Ovary (tissue), 9 donors: ENCODE data around the gene LRRC3. TPM values are rescaled to one million over a fixed set of nuclear protein-coding genes. Genes with fewer than 3 reads are reported as not detected.

Source experiments
- DNase-seq, 5 donors: peaks; one replicate each; pipeline ENCODE4 v3.0.0-alpha.2; 2019 to 2020
- H3K27ac ChIP-seq, 2 donors: fragments of 200-600 bp; one replicate each; pipeline versions ENCODE4 v1.5.1 to v1.8.0; 2019 to 2022
- H3K27me3 ChIP-seq: fragments of 200-600 bp; one replicate; pipeline ENCODE4 v1.8.0; 2022
- H3K36me3 ChIP-seq: fragments of 200-600 bp; sonication (generic); one replicate; pipeline ENCODE4 v1.5.1; 2019
- H3K4me1 ChIP-seq: one replicate; pipeline ENCODE4 v1.8.1; 2013; ENCODE audit warnings: mild to moderate bottlenecking, moderate library complexity; ENCODE audit not compliant: insufficient read depth
- H3K4me3 ChIP-seq: fragments of 200-600 bp; sonication (generic); one replicate; pipeline ENCODE4 v1.5.1; 2017
- H3K9me3 ChIP-seq, 2 donors: fragments of 200-600 bp in 1 of 2; sonication (generic) in 1 of 2; one replicate each; pipeline versions ENCODE4 v1.5.1 to v1.8.1; 2013 to 2019; ENCODE audit warnings: mild to moderate bottlenecking in 1 of 2, moderate library complexity in 1 of 2
- EP300 ChIP-seq: sonication (generic); formaldehyde crosslinking; IDR thresholded peaks from one replicate; pipeline ENCODE4 v1.6.1; 2017; ENCODE audit warnings: antibody characterized with exemption
- POLR2A ChIP-seq: fragments of 450-650 bp; IDR thresholded peaks from one replicate; pipeline ENCODE4 v1.6.1; 2017; ENCODE audit warnings: antibody characterized with exemption, mild to moderate bottlenecking, moderate library complexity
- WGBS, 3 donors: extraction: QIAGEN DNeasy Blood & Tissue Kit in 1 of 3; methylation state at CpG; one replicate each; pipeline versions ENCODE4 v1.1.5 to v1.1.7; 2013 to 2017; 5-methylcytosine and 5-hydroxymethylcytosine counted together
- intact Hi-C, 4 donors: fragments of 100-400 bp; cut with DNase I; formaldehyde crosslinking; loops; one replicate each; pipeline versions ENCODE4 v1.11.0 to v1.15.1; 2022 to 2023
- polyA plus RNA-seq, 2 donors: library from polyadenylated mRNA; stranded (reverse); fragments of 200-250 nt in 1 of 2; fragments of 350-450 nt in 1 of 2; fragmentation: Illumina TruSeq in 1 of 2; extraction: RNeasy Lipid Tissue Mini Kit (QIAGEN cat#74804) in 1 of 2; gene quantifications; one replicate each; pipeline ENCODE4 v1.2.3, GENCODE V29; 2013 to 2014
- total RNA-seq, 7 donors: library from RNA; depleted of rRNA in 2 of 7; stranded (reverse); fragments of >200 nt in 2 of 7; fragmentation: NEBNext Ultra II Directional in 3 of 7; extraction: Animal tissue kit (Norgen Biotek cat#: 25700) in 3 of 7; gene quantifications; one replicate each; pipeline versions ENCODE4 v1.1.0 to v1.2.4, GENCODE V29; 2016 to 2023
- TF ChIP-seq, protein P1 (sequence below), 3 donors: fragments of 450-650 bp in 2 of 3; fragments of 200-600 bp in 1 of 3; IDR thresholded peaks; one replicate each; pipeline versions ENCODE4 v1.5.1 to v1.8.0; 2016 to 2022; ENCODE audit warnings: antibody characterized with exemption in 3 of 3, mild to moderate bottlenecking in 1 of 3
- donor health status: DM: no; HTN: no; CAD: no; lungs with moderate emphysema.
- donor health status: DM: no; HTN: no; CAD: no.
- donor health status: Bipolar disorder and iron deficiency.
- donor health status: DM: yes; HTN: yes; CAD: no.
- donor health status: DM: no; HTN: no; CAD: no.
- donor health status: DM: yes; HTN: yes; CAD: no.

LRRC3 gene
- total and polyA plus RNA-seq, 9 donors = 2.4 to 6.8 (median 3.9) TPM

DNA sequence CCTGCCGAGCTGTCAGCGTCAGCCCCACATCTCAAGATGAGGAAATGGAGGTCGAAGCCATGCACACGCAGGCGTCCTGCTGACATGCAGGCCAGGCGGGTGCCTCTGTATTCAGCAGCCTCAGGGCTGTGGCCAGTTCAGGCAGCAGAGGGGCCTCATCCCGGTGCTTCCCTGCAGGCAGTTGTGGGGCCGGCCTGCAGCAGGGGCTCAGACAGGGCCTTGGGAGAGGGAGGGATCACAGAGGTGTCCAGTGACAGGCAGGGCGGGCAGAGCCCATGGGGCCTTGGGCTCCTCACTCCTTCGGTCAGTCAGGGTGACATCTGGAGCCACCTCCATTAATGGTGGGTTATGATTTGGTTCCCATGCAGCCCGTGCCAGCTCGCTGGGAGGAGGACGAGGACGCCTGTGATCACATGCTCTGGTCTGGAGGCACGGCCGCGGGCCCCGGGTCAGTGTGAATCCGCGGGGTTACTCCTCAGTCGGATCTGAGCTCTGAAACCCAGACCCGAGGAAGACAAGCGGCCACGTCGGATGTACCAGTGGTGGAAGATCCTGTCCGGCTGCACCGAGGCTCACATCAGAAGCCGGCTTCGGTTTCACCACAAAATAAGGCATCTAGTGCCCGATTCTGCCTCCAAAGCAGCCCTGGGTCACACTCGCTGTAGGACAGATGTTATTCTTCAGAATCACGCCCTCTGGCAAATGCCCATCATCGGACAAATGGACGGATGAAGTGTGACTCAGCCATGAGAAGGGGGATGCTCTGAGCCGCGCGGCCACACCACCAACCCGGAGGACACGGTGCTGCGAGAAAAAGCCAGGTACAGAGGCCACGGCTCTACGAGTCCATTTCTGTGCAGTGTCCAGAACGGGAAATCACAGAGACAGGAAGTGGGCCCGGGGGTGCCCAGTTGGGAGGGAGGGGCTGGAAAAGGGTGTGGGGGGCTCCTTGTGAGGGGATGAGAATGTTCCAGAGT is 51.3 kb downstream of the LRRC3 start:
- Histone ChIP-seq H3K4me1 (peaks cover 1% of the 10 kb centered on the region), H3K9me3 (no peaks in the 10 kb centered on the region), H3K27me3 (no peaks in the 10 kb centered on the region), H3K27ac (no peak overlapping the region), H3K36me3 (no peaks in the 10 kb centered on the region), H3K4me3 (no peak overlapping the region)
- TF ChIP-seq EP300 (no peak), POLR2A (no peak)
- TF ChIP-seq, protein P1, sequence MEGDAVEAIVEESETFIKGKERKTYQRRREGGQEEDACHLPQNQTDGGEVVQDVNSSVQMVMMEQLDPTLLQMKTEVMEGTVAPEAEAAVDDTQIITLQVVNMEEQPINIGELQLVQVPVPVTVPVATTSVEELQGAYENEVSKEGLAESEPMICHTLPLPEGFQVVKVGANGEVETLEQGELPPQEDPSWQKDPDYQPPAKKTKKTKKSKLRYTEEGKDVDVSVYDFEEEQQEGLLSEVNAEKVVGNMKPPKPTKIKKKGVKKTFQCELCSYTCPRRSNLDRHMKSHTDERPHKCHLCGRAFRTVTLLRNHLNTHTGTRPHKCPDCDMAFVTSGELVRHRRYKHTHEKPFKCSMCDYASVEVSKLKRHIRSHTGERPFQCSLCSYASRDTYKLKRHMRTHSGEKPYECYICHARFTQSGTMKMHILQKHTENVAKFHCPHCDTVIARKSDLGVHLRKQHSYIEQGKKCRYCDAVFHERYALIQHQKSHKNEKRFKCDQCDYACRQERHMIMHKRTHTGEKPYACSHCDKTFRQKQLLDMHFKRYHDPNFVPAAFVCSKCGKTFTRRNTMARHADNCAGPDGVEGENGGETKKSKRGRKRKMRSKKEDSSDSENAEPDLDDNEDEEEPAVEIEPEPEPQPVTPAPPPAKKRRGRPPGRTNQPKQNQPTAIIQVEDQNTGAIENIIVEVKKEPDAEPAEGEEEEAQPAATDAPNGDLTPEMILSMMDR (IDR thresholded peaks at IDR 0.05) = no peak
- no peak for DNase-seq
- 66 to 73% (median 69%) methylated on average over 44 of the region's 44 CpGs for WGBS, 3 donors
- intact Hi-C loops = loop anchor here in 1 of 4 donors (10.0 kb wide), 1 partner anchor 288 kb away; no protein-coding TSS in a partner anchor

GRCh38 chr21:44507673-44508425 is 52.5 kb downstream of the LRRC3 start:
- Histone ChIP-seq H3K4me1 (peaks cover 1% of the 10 kb centered on the region), H3K36me3 (no peaks in the 10 kb centered on the region), H3K27ac (no peak overlapping the region), H3K4me3 (no peak overlapping the region), H3K9me3 (no peaks in the 10 kb centered on the region), H3K27me3 (no peaks in the 10 kb centered on the region)
- intact Hi-C loops = loop anchor here in 1 of 4 donors (10.0 kb wide), 1 partner anchor 287 kb away; no protein-coding TSS in a partner anchor
- DNase-seq = no peak
- 80 to 84% (median 81%) methylated on average over 26 of the region's 26 CpGs for WGBS, 3 donors
- TF ChIP-seq EP300 (no peak), POLR2A (no peak)
- TF ChIP-seq, protein P1 (IDR thresholded peaks at IDR 0.05) = no peak

DNA sequence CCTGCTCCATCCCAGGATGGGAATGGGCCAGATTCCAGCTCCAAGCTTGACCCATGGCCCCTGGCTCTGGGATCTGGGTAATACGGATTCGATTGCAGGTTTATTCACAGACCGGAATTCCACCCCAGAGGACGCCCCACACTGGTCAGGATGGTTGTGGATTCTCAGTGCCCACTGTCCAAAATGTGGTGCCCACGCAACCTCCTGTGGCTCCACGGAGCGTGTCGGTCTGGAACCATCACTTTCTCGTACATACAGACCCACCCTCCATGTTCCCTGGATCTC is 53.1 kb downstream of the LRRC3 start:
- no peaks in the 10 kb centered on the region for H3K27me3 ChIP-seq
- DNase-seq = no peak
- 72 to 74% (median 73%) methylated on average over 9 of the region's 9 CpGs for WGBS, 3 donors
- H3K4me1 ChIP-seq = peaks cover 1% of the 10 kb centered on the region
- TF ChIP-seq, protein P1 (IDR thresholded peaks at IDR 0.05) = no peak
- no peak for TF ChIP-seq POLR2A
- TF ChIP-seq EP300 = no peak
- no peak overlapping the region for H3K27ac ChIP-seq
- H3K4me3 ChIP-seq = no peak overlapping the region
- H3K9me3 ChIP-seq = no peaks in the 10 kb centered on the region
- H3K36me3 ChIP-seq = no peaks in the 10 kb centered on the region
- intact Hi-C loops = loop anchor here in 1 of 4 donors (10.0 kb wide), 1 partner anchor 286 kb away; no protein-coding TSS in a partner anchor

GRCh38 chr21:44508711-44509445 is 53.6 kb downstream of the LRRC3 start:
- H3K27me3 ChIP-seq = no peaks in the 10 kb centered on the region
- intact Hi-C loops = loop anchor here in 1 of 4 donors (10.0 kb wide), 1 partner anchor 286 kb away; no protein-coding TSS in a partner anchor

More at GRCh38 chr21:44508711-44509445, 53.6 kb downstream of the LRRC3 start:
- Histone ChIP-seq H3K4me3 (no peak overlapping the region), H3K36me3 (no peaks in the 10 kb centered on the region), H3K9me3 (no peaks in the 10 kb centered on the region), H3K27ac (no peak overlapping the region), H3K4me1 (peaks cover 1% of the 10 kb centered on the region)
- TF ChIP-seq POLR2A (no peak), EP300 (no peak)
- TF ChIP-seq, protein P1 (IDR thresholded peaks at IDR 0.05) = no peak
- DNase-seq = no peak
- WGBS, 3 donors = 80 to 86% (median 80%) methylated on average over 30 of the region's 30 CpGs
